PC-3 (cell line): ENCODE results near the gene IMPACT.

Experiments
- EZH2 ChIP-seq: fragments of 300-600 bp; sonication (generic); IDR thresholded peaks from one replicate; pipeline ENCODE4 v1.6.1; 2017; ENCODE audit warnings: antibody characterized with exemption, mild to moderate bottlenecking, low read length; ENCODE audit not compliant: unreplicated experiment
- TF ChIP-seq, protein P1 (sequence below): fragments of 300-600 bp; sonication (generic); conservative IDR thresholded peaks from 2 replicates; pipeline ENCODE4 v1.5.1; 2017; ENCODE audit warnings: antibody characterized with exemption, low read depth, mild to moderate bottlenecking, low read length

DNA sequence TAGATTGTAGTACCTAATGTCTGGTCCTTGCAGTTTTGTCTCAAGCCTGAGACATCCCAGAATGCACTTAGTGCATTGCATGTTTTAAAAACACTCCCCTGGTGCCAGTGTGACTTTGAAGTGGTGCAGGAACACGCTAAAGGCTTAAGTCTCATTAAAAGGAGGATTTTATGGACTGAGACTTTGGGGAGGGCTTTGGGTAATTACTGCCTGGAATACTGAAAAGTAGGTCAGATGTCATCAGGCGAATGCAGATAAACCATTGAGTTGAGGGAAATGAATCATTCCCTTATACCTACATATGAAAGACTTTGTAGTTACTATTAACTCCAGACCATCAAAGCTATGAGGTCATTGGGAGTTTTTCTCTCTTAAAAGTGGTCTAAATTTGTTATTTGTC is 25.9 kb upstream of the IMPACT start:
- TF ChIP-seq, protein P1, sequence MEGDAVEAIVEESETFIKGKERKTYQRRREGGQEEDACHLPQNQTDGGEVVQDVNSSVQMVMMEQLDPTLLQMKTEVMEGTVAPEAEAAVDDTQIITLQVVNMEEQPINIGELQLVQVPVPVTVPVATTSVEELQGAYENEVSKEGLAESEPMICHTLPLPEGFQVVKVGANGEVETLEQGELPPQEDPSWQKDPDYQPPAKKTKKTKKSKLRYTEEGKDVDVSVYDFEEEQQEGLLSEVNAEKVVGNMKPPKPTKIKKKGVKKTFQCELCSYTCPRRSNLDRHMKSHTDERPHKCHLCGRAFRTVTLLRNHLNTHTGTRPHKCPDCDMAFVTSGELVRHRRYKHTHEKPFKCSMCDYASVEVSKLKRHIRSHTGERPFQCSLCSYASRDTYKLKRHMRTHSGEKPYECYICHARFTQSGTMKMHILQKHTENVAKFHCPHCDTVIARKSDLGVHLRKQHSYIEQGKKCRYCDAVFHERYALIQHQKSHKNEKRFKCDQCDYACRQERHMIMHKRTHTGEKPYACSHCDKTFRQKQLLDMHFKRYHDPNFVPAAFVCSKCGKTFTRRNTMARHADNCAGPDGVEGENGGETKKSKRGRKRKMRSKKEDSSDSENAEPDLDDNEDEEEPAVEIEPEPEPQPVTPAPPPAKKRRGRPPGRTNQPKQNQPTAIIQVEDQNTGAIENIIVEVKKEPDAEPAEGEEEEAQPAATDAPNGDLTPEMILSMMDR, result no peak
- no peak for TF ChIP-seq EZH2
